Endothelial cell (in vitro differentiated cells): ENCODE results near the gene MARK2. TPM values are rescaled to one million over a fixed set of nuclear protein-coding genes. Genes with fewer than 3 reads are reported as not detected.
A peak's percentile ranks its signal among the peaks of the same experiment; 100 is the strongest.

Source experiments
- DNase-seq: peaks from one replicate; pipeline ENCODE4 v3.0.0; 2021; ENCODE audit warnings: low spot score
- H3K27ac Mint-ChIP-seq: one replicate; pipeline ENCODE4 v1.8.0; 2021; ENCODE audit warnings: mixed read lengths, inconsistent platforms; ENCODE audit not compliant: unreplicated experiment
- H3K27me3 Mint-ChIP-seq: one replicate; pipeline ENCODE4 v1.8.0; 2021; ENCODE audit warnings: mild to moderate bottlenecking, moderate library complexity, mixed read lengths, inconsistent platforms; ENCODE audit not compliant: unreplicated experiment
- H3K36me3 Mint-ChIP-seq: one replicate; pipeline ENCODE4 v1.8.0; 2021; ENCODE audit warnings: mild to moderate bottlenecking, low read depth, mixed read lengths, inconsistent platforms; ENCODE audit not compliant: unreplicated experiment
- H3K4me1 Mint-ChIP-seq: one replicate; pipeline ENCODE4 v1.8.0; 2021; ENCODE audit warnings: mild to moderate bottlenecking, mixed read lengths, inconsistent platforms; ENCODE audit not compliant: unreplicated experiment
- H3K4me3 Mint-ChIP-seq: one replicate; pipeline ENCODE4 v1.8.0; 2021; ENCODE audit warnings: mild to moderate bottlenecking, mixed read lengths, inconsistent platforms; ENCODE audit not compliant: unreplicated experiment
- H3K9me3 Mint-ChIP-seq: one replicate; pipeline ENCODE4 v1.8.0; 2021; ENCODE audit warnings: mixed read lengths, inconsistent platforms; ENCODE audit not compliant: unreplicated experiment
- CTCF ChIP-seq: fragments of 200-600 bp; sonication (generic); IDR thresholded peaks from one replicate; pipeline ENCODE4 v1.5.0; 2021; ENCODE audit warnings: antibody characterized with exemption; ENCODE audit not compliant: unreplicated experiment
- total RNA-seq: library from RNA; stranded (reverse); fragmentation: NEBNext Ultra II Directional; extraction: Animal tissue kit (Norgen Biotek cat#: 25700); gene quantifications from one replicate; pipeline ENCODE4 v1.2.1, GENCODE V29; 2021; ENCODE audit not compliant: unreplicated experiment

MARK2 gene
- total RNA-seq, 1 donor from 2014 or later: 42.6 TPM

GRCh38 chr11:63816732-63817131, 22.2 kb upstream of the MARK2 start:
- peaks cover 23% of the 10 kb centered on the region for H3K4me1 Mint-ChIP-seq
- TF ChIP-seq CTCF: no peak
- peak overlapping the region; percentile 24 for H3K27ac Mint-ChIP-seq
- H3K4me3 Mint-ChIP-seq: peak overlapping the region; percentile 74
- no peaks in the 10 kb centered on the region for H3K9me3 Mint-ChIP-seq
- DNase-seq: no peak
- H3K36me3 Mint-ChIP-seq: peaks cover 25% of the 10 kb centered on the region
- H3K27me3 Mint-ChIP-seq: peaks cover 6% of the 10 kb centered on the region

GRCh38 chr11:63817758-63818498, 21.0 kb upstream of the MARK2 start:
- peaks cover 36% of the 10 kb centered on the region for H3K36me3 Mint-ChIP-seq
- DNase-seq: no peak
- H3K4me1 Mint-ChIP-seq: peaks cover 23% of the 10 kb centered on the region
- no peaks in the 10 kb centered on the region for H3K9me3 Mint-ChIP-seq
- no peak overlapping the region for H3K27ac Mint-ChIP-seq
- no peak overlapping the region for H3K4me3 Mint-ChIP-seq
- TF ChIP-seq CTCF: no peak
- peaks cover 6% of the 10 kb centered on the region for H3K27me3 Mint-ChIP-seq

GRCh38 chr11:63818609-63819008, 20.3 kb upstream of the MARK2 start:
- no peak overlapping the region for H3K4me3 Mint-ChIP-seq
- H3K27ac Mint-ChIP-seq: no peak overlapping the region
- peaks cover 6% of the 10 kb centered on the region for H3K27me3 Mint-ChIP-seq
- no peak for DNase-seq
- TF ChIP-seq CTCF: no peak
- peaks cover 40% of the 10 kb centered on the region for H3K36me3 Mint-ChIP-seq
- peaks cover 23% of the 10 kb centered on the region for H3K4me1 Mint-ChIP-seq
- no peaks in the 10 kb centered on the region for H3K9me3 Mint-ChIP-seq

- peaks cover 5% of the 10 kb centered on the region for H3K27me3 Mint-ChIP-seq
- DNase-seq: no peak
- H3K4me3 Mint-ChIP-seq: no peak overlapping the region
- H3K27ac Mint-ChIP-seq: no peak overlapping the region
- peaks cover 5% of the 10 kb centered on the region for H3K4me1 Mint-ChIP-seq
- TF ChIP-seq CTCF: no peak
- H3K36me3 Mint-ChIP-seq: peaks cover 51% of the 10 kb centered on the region
- no peaks in the 10 kb centered on the region for H3K9me3 Mint-ChIP-seq
Observed at GRCh38 chr11:63821411-63821810, 17.5 kb upstream of the MARK2 start.

- no peak for DNase-seq
- Mint-ChIP-seq H3K9me3 (no peaks in the 10 kb centered on the region), H3K27me3 (no peaks in the 10 kb centered on the region), H3K4me3 (no peak overlapping the region), H3K4me1 (no peaks in the 10 kb centered on the region), H3K27ac (no peak overlapping the region), H3K36me3 (peaks cover 36% of the 10 kb centered on the region)
- TF ChIP-seq CTCF: no peak
Observed at GRCh38 chr11:63826471-63827190, 12.3 kb upstream of the MARK2 start.
